GM23248 (cell line): Measurements from ENCODE around the gene ALDH7A1. TPM values are rescaled to one million over a fixed set of nuclear protein-coding genes. Genes with fewer than 3 reads are reported as not detected.
"Not testable (repeated sequence)": the region's sequence is repeated elsewhere in the genome, so short reads cannot be mapped to it uniquely, and the experiment has no call there.

ENCODE experiments used
- DNase-seq: peaks from one replicate; pipeline ENCODE4 v3.0.0-alpha.2; 2015
- H2AFZ ChIP-seq: fragments of 200-600 bp; sonication (generic); 2 replicates; pipeline ENCODE4 v1.6.1; 2016; ENCODE audit warnings: antibody characterized with exemption
- H3F3A ChIP-seq: fragments of 200-600 bp; sonication (generic); 2 replicates; pipeline ENCODE4 v1.6.1; 2016; ENCODE audit warnings: mild to moderate bottlenecking, antibody characterized with exemption, mixed run types; ENCODE audit not compliant: insufficient read depth
- H3K27ac ChIP-seq: fragments of 200-600 bp; sonication (generic); 2 replicates; pipeline ENCODE4 v1.5.1; 2016; ENCODE audit warnings: mild to moderate bottlenecking
- H3K27me3 ChIP-seq: fragments of 200-600 bp; sonication (generic); replicated peaks from 2 replicates; pipeline ENCODE4 v1.6.1; 2016; ENCODE audit warnings: mild to moderate bottlenecking; ENCODE audit not compliant: insufficient read depth
- H3K36me3 ChIP-seq: fragments of 200-600 bp; sonication (generic); 2 replicates; pipeline ENCODE4 v1.6.1; 2016; ENCODE audit warnings: low read depth, mild to moderate bottlenecking
- H3K4me1 ChIP-seq: fragments of 200-600 bp; sonication (generic); 2 replicates; pipeline ENCODE4 v1.6.1; 2016; ENCODE audit warnings: mild to moderate bottlenecking; ENCODE audit not compliant: insufficient read depth
- H3K4me2 ChIP-seq: fragments of 200-600 bp; sonication (generic); one replicate; pipeline ENCODE4 v1.6.1; 2016; ENCODE audit warnings: mild to moderate bottlenecking; ENCODE audit not compliant: unreplicated experiment
- H3K4me3 ChIP-seq: fragments of 200-600 bp; sonication (generic); 2 replicates; pipeline ENCODE4 v1.5.1; 2016; ENCODE audit warnings: mild to moderate bottlenecking
- H3K79me2 ChIP-seq: fragments of 200-600 bp; sonication (generic); 2 replicates; pipeline ENCODE4 v1.6.1; 2016; ENCODE audit warnings: mild to moderate bottlenecking; ENCODE audit not compliant: insufficient read depth
- H3K9ac ChIP-seq: fragments of 200-600 bp; sonication (generic); 2 replicates; pipeline ENCODE4 v1.6.1; 2016; ENCODE audit warnings: mild to moderate bottlenecking
- H3K9me2 ChIP-seq: fragments of 200-600 bp; sonication (generic); 2 replicates; pipeline ENCODE4 v1.6.1; 2016; ENCODE audit warnings: mixed run types, mild to moderate bottlenecking, moderate library complexity; ENCODE audit not compliant: insufficient read depth
- H3K9me3 ChIP-seq: fragments of 200-600 bp; sonication (generic); one replicate; pipeline ENCODE4 v1.6.1; 2017; ENCODE audit warnings: low read depth
- H4K20me1 ChIP-seq: fragments of 200-600 bp; sonication (generic); 2 replicates; pipeline ENCODE4 v1.6.0; 2016; ENCODE audit not compliant: insufficient read depth
- EZH2 ChIP-seq: fragments of 200-600 bp; sonication (generic); IDR thresholded peaks from 2 replicates; pipeline ENCODE4 v1.6.1; 2018; ENCODE audit warnings: antibody characterized with exemption, mild to moderate bottlenecking; ENCODE audit not compliant: insufficient read depth, poor library complexity, severe bottlenecking
- EZH2phosphoT487 ChIP-seq: fragments of 200-600 bp; sonication (generic); IDR thresholded peaks from 2 replicates; pipeline ENCODE4 v1.6.1; 2018; ENCODE audit warnings: antibody characterized with exemption, moderate library complexity, mild to moderate bottlenecking, low read depth; ENCODE audit not compliant: insufficient read depth
- WGBS, 2 experiments: methylation state at CpG; one replicate each; pipeline ENCODE4 v1.1.6; 2015 to 2017; ENCODE audit warnings: low lambda C conversion rate in 2 of 2, low coverage in 1 of 2; ENCODE audit errors: missing lambda C conversion rate in 2 of 2; 5-methylcytosine and 5-hydroxymethylcytosine counted together
- in situ Hi-C: fragments of 300-500 bp; cut with MboI; formaldehyde crosslinking; loops from 2 replicates; pipeline ENCODE4 v1.15.0; 2020
- polyA plus RNA-seq: library from polyadenylated mRNA; unstranded; fragments of >200 nt; fragmentation: Nextera tagmentation; extraction: Ambion mirVana; gene quantifications from 2 replicates; pipeline ENCODE4 v1.2.1, GENCODE V29; 2016
- total RNA-seq: library from RNA; depleted of rRNA; stranded (reverse); fragments of >200 nt; shearing (Covaris generic); gene quantifications from 2 replicates; pipeline ENCODE4 v1.2.3, GENCODE V29; 2014

The ALDH7A1 gene
- total and polyA plus RNA-seq, 2 experiments from 2014 or later, result 41.3 to 108 TPM

- in situ Hi-C loops, result no loop called here
- WGBS, 2 experiments, result 97 to 98% methylated on average over 2 of the region's 2 CpGs
- Histone ChIP-seq H3K36me3 (peaks cover 34% of the 10 kb centered on the region), H4K20me1 (no peaks in the 10 kb centered on the region), H3K9ac (no peak overlapping the region), H3K27ac (no peak overlapping the region), H3K4me1 (peaks cover 11% of the 10 kb centered on the region), H3F3A (no peaks in the 10 kb centered on the region), H3K27me3 (no peaks in the 10 kb centered on the region), H3K79me2 (peaks cover 100% of the 10 kb centered on the region), H3K9me3 (no peaks in the 10 kb centered on the region), H3K9me2 (no peaks in the 10 kb centered on the region), H2AFZ (no peak overlapping the region), H3K4me2 (no peak overlapping the region), H3K4me3 (no peak overlapping the region)
- TF ChIP-seq EZH2phosphoT487, result no peak
- DNase-seq, result no peak
Observed at GRCh38 chr5:126610160-126610559, 15.1 kb upstream of the ALDH7A1 start.

GRCh38 chr5:126605525-126605924, 10.5 kb upstream of the ALDH7A1 start:
- Histone ChIP-seq H3K9ac (peak overlapping the region; percentile 24; the same call in 1 of the 2 replicates), H3K9me3 (no peaks in the 10 kb centered on the region), H3K36me3 (peaks cover 35% of the 10 kb centered on the region), H3K4me1 (peaks cover 13% of the 10 kb centered on the region), H3F3A (no peaks in the 10 kb centered on the region), H3K9me2 (no peaks in the 10 kb centered on the region), H3K27ac (no peak overlapping the region), H3K27me3 (no peaks in the 10 kb centered on the region), H4K20me1 (no peaks in the 10 kb centered on the region), H3K79me2 (peaks cover 98% of the 10 kb centered on the region), H2AFZ (no peak overlapping the region), H3K4me2 (peak overlapping the region; percentile 55), H3K4me3 (0 out of 2 replicates have a peak overlapping the region, but pooled peaks have one; percentile 15)
- WGBS, 2 experiments, result 77 to 79% methylated on average over 5 of the region's 5 CpGs
- no peak for DNase-seq
- TF ChIP-seq EZH2phosphoT487 (no peak), EZH2 (no peak)
- in situ Hi-C loops, result no loop called here

GRCh38 chr5:126603402-126603991, 8.5 kb upstream of the ALDH7A1 start:
- no peak overlapping the region for H3K4me3 ChIP-seq
- no peaks in the 10 kb centered on the region for H3K9me2 ChIP-seq
- no peaks in the 10 kb centered on the region for H4K20me1 ChIP-seq
- H3K4me2 ChIP-seq, result no peak overlapping the region
- no peaks in the 10 kb centered on the region for H3K9me3 ChIP-seq
- H3K27ac ChIP-seq, result no peak overlapping the region
- H3K79me2 ChIP-seq, result peaks cover 78% of the 10 kb centered on the region
- peaks cover 13% of the 10 kb centered on the region for H3K4me1 ChIP-seq
- H3K27me3 ChIP-seq, result no peaks in the 10 kb centered on the region
- no peak overlapping the region for H3K9ac ChIP-seq
- DNase-seq, result no peak
- peaks cover 25% of the 10 kb centered on the region for H3K36me3 ChIP-seq
- TF ChIP-seq EZH2 (no peak), EZH2phosphoT487 (no peak)
- in situ Hi-C loops, result no loop called here
- 65 to 68% methylated on average over 6 of the region's 6 CpGs for WGBS, 2 experiments
- H2AFZ ChIP-seq, result no peak overlapping the region
- no peaks in the 10 kb centered on the region for H3F3A ChIP-seq

GRCh38 chr5:126600631-126601511, 5.9 kb upstream of the ALDH7A1 start, which contains the start of gene PHAX:
Gene PHAX (plus strand): TSS chr5:126600947. CDS start chr5:126600963, 16 bp downstream.
- Histone ChIP-seq H2AFZ (peak within 1 kb of the TSS; percentile 97), H3K4me1 (peaks cover 9% of the 10 kb centered on the region), H3K9me2 (no peaks in the 10 kb centered on the region), H3F3A (peaks cover 9% of the 10 kb centered on the region; the same call in 1 of the 2 replicates), H3K27me3 (no peaks in the 10 kb centered on the region), H3K4me3 (peak within 1 kb of the TSS; percentile 96), H3K9me3 (no peaks in the 10 kb centered on the region), H4K20me1 (no peaks in the 10 kb centered on the region), H3K4me2 (peak within 1 kb of the TSS; percentile 90), H3K36me3 (peaks cover 14% of the 10 kb centered on the region; the same call in 1 of the 2 replicates), H3K27ac (peak within 1 kb of the TSS; percentile 68), H3K79me2 (peaks cover 51% of the 10 kb centered on the region), H3K9ac (peak within 1 kb of the TSS; percentile 91)
- DNase-seq, result peak; percentile 96
- no peak for TF ChIP-seq EZH2phosphoT487
- TF ChIP-seq EZH2, result no peak
- 3 to 4% methylated on average over 54 to 62 of the region's 79 CpGs for WGBS, 2 experiments
- in situ Hi-C loops, result no loop called here

- Histone ChIP-seq H3K9ac (peak overlapping the region; percentile 91), H2AFZ (peak overlapping the region; percentile 97), H3K79me2 (peaks cover 44% of the 10 kb centered on the region), H3K4me2 (peak overlapping the region; percentile 90), H3K4me3 (peak overlapping the region; percentile 96), H3K27ac (peak overlapping the region; percentile 35), H3K36me3 (peaks cover 12% of the 10 kb centered on the region; the same call in 1 of the 2 replicates), H3F3A (peaks cover 15% of the 10 kb centered on the region)
- H4K20me1 ChIP-seq, H3K27me3 ChIP-seq, H3K4me1 ChIP-seq, H3K9me3 ChIP-seq, in situ Hi-C loops, H3K9me2 ChIP-seq, DNase-seq: not testable (repeated sequence)
- 49 to 61% methylated on average over 15 of the region's 15 CpGs for WGBS, 2 experiments
Observed at GRCh38 chr5:126599971-126600630, 5.1 kb upstream of the ALDH7A1 start.
